ENCODE data around the gene NPAT. TPM values are rescaled to one million over a fixed set of nuclear protein-coding genes. Genes with fewer than 3 reads are reported as not detected.
A peak's percentile ranks its signal among the peaks of the same experiment; 100 is the strongest.

NPAT gene
- total and polyA plus RNA-seq, 10 of the 15 experiments (the other 5 are each of a cell fraction or from before 2014, with no cell fraction given), result 7.5 to 32.8 (median 20.1) TPM

- peaks cover 0 to 15% of the 10 kb centered on the region in 2 experiments; a peak in 1 of 4 replicates for H3K36me3 ChIP-seq (ENCODE audit: control insufficient read depth in 2 of 2, insufficient read depth in 2 of 2, low read length in 1 of 2)
- 99% methylated on average over 3 of the region's 3 CpGs for WGBS (ENCODE audit: insufficient coverage, insufficient replicate concordance, low lambda C conversion rate, missing lambda C conversion rate)
- ATAC-seq, result no peak
Measured at GRCh38 chr11:108269583-108269982, 47.1 kb upstream of the NPAT start.

GRCh38 chr11:108253176-108253575 lies 30.7 kb upstream of the NPAT start:
- H3K9me3 ChIP-seq (replicated peaks; ENCODE audit: control insufficient read depth, insufficient read depth, low read length), result no peaks in the 10 kb centered on the region
- TF ChIP-seq ZNF622 (IDR thresholded peaks at IDR 0.05), result no peak
- TF ChIP-seq PAX5 (IDR thresholded peaks at IDR 0.05; ENCODE audit: borderline replicate concordance, low read depth, low read length), result no peak
- no peak for TF ChIP-seq ATF2 (IDR thresholded peaks at IDR 0.05; ENCODE audit: low read length)
- no peak for TF ChIP-seq ETV6 (conservative IDR thresholded peaks at IDR 0.05 in 1 of 2, IDR thresholded peaks at IDR 0.05 in 1 of 2; ENCODE audit: borderline replicate concordance in 1 of 2, low read depth in 1 of 2)
- no peak for TF ChIP-seq CEBPB (IDR thresholded peaks at IDR 0.05; ENCODE audit: borderline replicate concordance in 1 of 2, low read depth in 2 of 2, low read length in 2 of 2)
- TF ChIP-seq SMAD1 (IDR thresholded peaks at IDR 0.05; ENCODE audit: low read depth, partially characterized antibody), result no peak
- no peak for TF ChIP-seq ZSCAN29 (IDR thresholded peaks at IDR 0.05)
- no peaks in the 10 kb centered on the region for H3K27me3 ChIP-seq (replicated peaks in 1 of 2; ENCODE audit: control insufficient read depth in 2 of 2, insufficient read depth in 2 of 2, low read length in 1 of 2)
- WGBS (ENCODE audit: insufficient coverage, insufficient replicate concordance, low lambda C conversion rate, missing lambda C conversion rate), result 96% methylated on average over 1 of the region's 1 CpG
- H3K27ac ChIP-seq (ENCODE audit: control insufficient read depth, insufficient read depth), result no peak overlapping the region
- ATAC-seq (no peak), DNase-seq (ENCODE audit: low read depth, low spot score) (no peak), FAIRE-seq (no peak)
- ChIA-PET POLR2A (no interaction called here), RAD21 (ENCODE audit: unreplicated experiment) (interaction anchor here (1.2 kb wide), 1 partner anchor 16 kb away, joined by 6 read pairs; no protein-coding TSS in a partner anchor), SMC1A (ENCODE audit: uncharacterized antibody, unreplicated experiment) (interaction anchor here (0.7 to 1.5 kb wide), 6 partner anchors 15 to 396 kb away, joined by 3 to 5 read pairs (median 3); no protein-coding TSS in a partner anchor), CTCF (interaction anchor here (0.8 to 2.3 kb wide), 5 partner anchors 9 to 39 kb away, joined by 3 to 12 read pairs (median 3); partner anchors contain the start of gene ATM)
- in situ Hi-C loops (cut with MboI), result no loop called here
- no peak overlapping the region for H3K9ac ChIP-seq (ENCODE audit: control insufficient read depth, insufficient read depth, low read length)
- H3K4me3 ChIP-seq, result no peak overlapping the region
- peaks cover 0 to 16% of the 10 kb centered on the region in 2 experiments; a peak in 2 of 4 replicates for H3K36me3 ChIP-seq (ENCODE audit: control insufficient read depth in 2 of 2, insufficient read depth in 2 of 2, low read length in 1 of 2)
- no peaks in the 10 kb centered on the region for H3K4me1 ChIP-seq (ENCODE audit: control insufficient read depth, insufficient read depth, low read length)
- intact Hi-C loops (cut with micrococcal nuclease; ENCODE audit: unreplicated experiment), result no loop called here
- H2AFZ ChIP-seq (ENCODE audit: control insufficient read depth, low read depth, low read length), result no peak overlapping the region
- BruUV-seq (replicated peaks), result no TSS peak
- H4K20me1 ChIP-seq (ENCODE audit: control insufficient read depth, insufficient read depth), result no peaks in the 10 kb centered on the region
- H3K79me2 ChIP-seq (ENCODE audit: control insufficient read depth, insufficient read depth, low read length), result no peaks in the 10 kb centered on the region
- H3K4me2 ChIP-seq (ENCODE audit: control insufficient read depth, insufficient read depth), result no peak overlapping the region

More at GRCh38 chr11:108269583-108269982, 47.1 kb upstream of the NPAT start:
- no peak overlapping the region for H3K27ac ChIP-seq (ENCODE audit: control insufficient read depth, insufficient read depth)
- no peaks in the 10 kb centered on the region for H3K9me3 ChIP-seq (replicated peaks; ENCODE audit: control insufficient read depth, insufficient read depth, low read length)
- no peak overlapping the region for H2AFZ ChIP-seq (ENCODE audit: control insufficient read depth, low read depth, low read length)
- intact Hi-C loops (cut with micrococcal nuclease; ENCODE audit: unreplicated experiment), result no loop called here
- no peaks in the 10 kb centered on the region for H3K27me3 ChIP-seq (replicated peaks in 1 of 2; ENCODE audit: control insufficient read depth in 2 of 2, insufficient read depth in 2 of 2, low read length in 1 of 2)
- TF ChIP-seq CBFB (IDR thresholded peaks at IDR 0.05; ENCODE audit: low read depth) (no peak), SIN3A (IDR thresholded peaks at IDR 0.05; ENCODE audit: low read depth, low read length) (no peak), PKNOX1 (IDR thresholded peaks at IDR 0.05) (peak; percentile 45; the same call in 1 of the 2 replicates)
- BruUV-seq (replicated peaks), result no TSS peak
- ChIA-PET CTCF (no interaction called here), SMC1A (ENCODE audit: uncharacterized antibody, unreplicated experiment) (no interaction called here), RAD21 (ENCODE audit: unreplicated experiment) (no interaction called here), POLR2A (no interaction called here)
- in situ Hi-C loops (cut with MboI), result no loop called here
- no peak overlapping the region for H3K4me2 ChIP-seq (ENCODE audit: control insufficient read depth, insufficient read depth)
- DNase-seq (ENCODE audit: low read depth, low spot score) (no peak), FAIRE-seq (no peak)
- no peak overlapping the region for H3K4me3 ChIP-seq
- no peak overlapping the region for H3K9ac ChIP-seq (ENCODE audit: control insufficient read depth, insufficient read depth, low read length)
- no peaks in the 10 kb centered on the region for H3K79me2 ChIP-seq (ENCODE audit: control insufficient read depth, insufficient read depth, low read length)
- no peaks in the 10 kb centered on the region for H4K20me1 ChIP-seq (ENCODE audit: control insufficient read depth, insufficient read depth)
- H3K4me1 ChIP-seq (ENCODE audit: control insufficient read depth, insufficient read depth, low read length), result no peaks in the 10 kb centered on the region
